ENCODE results near the gene NIPA2.
A peak's percentile ranks its signal among the peaks of the same experiment; 100 is the strongest.

NIPA2 gene

DNA sequence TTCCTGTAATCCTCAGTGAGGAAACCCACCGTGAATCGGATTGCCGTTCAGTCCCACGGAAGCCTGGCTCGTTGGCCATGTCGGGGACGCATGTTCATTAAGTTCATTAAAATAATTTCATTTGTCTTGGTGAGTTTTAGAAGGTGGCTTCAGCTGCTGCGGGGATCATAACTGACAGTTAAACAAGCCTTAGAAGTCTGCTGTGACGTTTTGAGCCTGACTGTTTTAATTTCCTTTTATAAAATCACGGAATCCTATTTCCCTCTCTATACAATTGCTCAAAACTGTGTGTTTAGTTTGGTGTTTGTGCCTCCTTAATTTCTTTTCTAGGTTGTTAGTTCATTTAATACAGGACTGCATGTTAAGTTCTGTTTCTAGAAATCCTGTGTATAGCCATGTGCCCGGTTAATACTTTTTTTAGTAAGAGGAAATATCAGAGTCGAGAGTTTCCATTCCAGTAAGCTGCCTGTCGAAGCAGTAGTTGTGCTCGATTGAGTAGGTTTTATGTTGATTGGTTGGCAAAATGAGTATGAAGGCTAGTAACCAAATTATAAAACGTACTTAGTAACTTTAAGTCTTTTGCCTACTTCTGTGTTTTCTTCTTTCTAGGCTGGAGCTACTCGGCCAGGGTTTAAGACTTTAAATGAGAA, 705 bp downstream of the NIPA2 start:
- DNase-seq (ENCODE audit: low read depth, low spot score) = no peak

GRCh38 chr15:22844421-22845288, 6.2 kb downstream of the NIPA2 start:
- DNase-seq (ENCODE audit: low read depth, low spot score) = no peak

GRCh38 chr15:22845289-22845900, 6.9 kb downstream of the NIPA2 start:
- no peak for DNase-seq (ENCODE audit: low read depth, low spot score)

- DNase-seq (ENCODE audit: low read depth, low spot score) = no peak
Measured at GRCh38 chr15:22846073-22846472, 7.6 kb downstream of the NIPA2 start.

- no peak for DNase-seq (ENCODE audit: low read depth, low spot score)
Measured at GRCh38 chr15:22850055-22850454, 11.6 kb downstream of the NIPA2 start.

DNA sequence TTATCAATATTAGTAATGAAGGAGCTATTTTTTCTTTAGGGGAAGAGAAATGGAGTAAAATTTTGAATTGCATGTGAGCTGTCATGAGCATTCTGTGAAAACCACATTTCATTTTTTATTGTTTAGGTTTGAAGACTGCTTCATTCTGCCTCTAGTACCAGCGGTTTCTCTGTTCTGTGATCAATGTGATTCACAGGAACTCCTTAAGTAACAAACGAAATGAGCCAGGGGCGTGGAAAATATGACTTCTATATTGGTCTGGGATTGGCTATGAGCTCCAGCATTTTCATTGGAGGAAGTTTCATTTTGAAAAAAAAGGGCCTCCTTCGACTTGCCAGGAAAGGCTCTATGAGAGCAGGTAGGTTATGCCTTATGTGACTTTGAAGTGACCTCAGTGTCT, 13.0 kb downstream of the NIPA2 start:
- DNase-seq (ENCODE audit: low read depth, low spot score) = no peak

DNA sequence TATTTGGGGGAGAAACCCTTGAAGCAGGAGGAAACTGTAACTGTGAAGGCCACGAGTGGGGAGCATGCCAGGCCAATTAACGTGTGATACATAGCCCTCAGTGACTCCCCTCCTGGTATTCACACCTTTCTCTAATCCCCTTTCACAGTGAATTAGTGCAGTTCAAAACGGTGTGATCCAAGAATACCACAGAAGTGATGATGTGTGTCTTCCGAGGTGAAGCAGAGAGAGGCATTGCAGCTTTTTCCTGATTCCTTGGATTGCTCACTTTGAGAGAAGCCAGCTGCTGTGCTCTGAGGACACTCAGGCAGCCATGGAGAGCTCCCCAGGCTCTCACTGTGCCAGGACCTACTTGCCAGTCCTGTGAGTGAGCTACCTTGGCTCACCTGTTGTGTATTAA, 17.3 kb downstream of the NIPA2 start:
- DNase-seq (ENCODE audit: low read depth, low spot score) = no peak

DNA sequence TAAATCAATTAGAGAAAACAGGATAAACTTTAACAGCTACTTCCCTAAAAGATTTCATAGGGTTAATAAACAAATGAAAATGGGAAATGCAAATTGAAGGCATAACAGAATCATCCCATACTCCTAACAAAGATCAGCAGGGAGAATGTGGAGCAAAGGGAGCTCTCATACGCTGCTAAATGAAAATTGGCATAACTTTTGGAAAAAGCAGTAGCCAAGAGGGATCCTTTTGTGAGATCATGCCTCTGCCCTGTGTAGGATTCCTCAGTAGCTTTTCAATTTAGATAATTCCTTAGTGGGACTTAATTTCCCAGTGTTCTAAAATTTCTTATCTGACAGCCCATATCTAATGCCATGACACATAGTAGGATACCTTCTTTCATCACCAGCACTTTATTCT, 18.2 kb downstream of the NIPA2 start:
- no peak for DNase-seq (ENCODE audit: low read depth, low spot score)

GRCh38 chr15:22861161-22861560, 22.7 kb downstream of the NIPA2 start:
- DNase-seq (ENCODE audit: low read depth, low spot score) = no peak

DNA sequence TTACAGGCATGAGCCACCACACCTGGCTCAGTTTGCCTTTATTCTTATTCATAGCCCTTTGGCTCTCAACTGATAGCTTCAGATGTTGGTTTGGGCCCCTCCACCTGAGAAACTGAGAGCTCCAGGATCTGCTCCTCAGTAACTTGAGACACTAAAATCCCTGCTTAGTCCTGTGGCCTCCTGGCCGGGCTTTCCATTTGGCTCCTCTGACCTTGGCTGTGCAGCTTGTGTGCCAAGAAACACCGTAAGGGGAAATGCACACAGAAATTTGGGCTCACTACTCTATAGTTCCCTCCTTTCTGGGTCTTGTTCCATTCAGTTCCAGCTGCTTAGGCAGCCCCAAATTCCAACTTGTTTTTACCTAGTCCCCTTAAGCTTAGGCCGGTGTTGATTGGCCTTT, 24.9 kb downstream of the NIPA2 start:
- no peak for DNase-seq (ENCODE audit: low read depth, low spot score)

DNA sequence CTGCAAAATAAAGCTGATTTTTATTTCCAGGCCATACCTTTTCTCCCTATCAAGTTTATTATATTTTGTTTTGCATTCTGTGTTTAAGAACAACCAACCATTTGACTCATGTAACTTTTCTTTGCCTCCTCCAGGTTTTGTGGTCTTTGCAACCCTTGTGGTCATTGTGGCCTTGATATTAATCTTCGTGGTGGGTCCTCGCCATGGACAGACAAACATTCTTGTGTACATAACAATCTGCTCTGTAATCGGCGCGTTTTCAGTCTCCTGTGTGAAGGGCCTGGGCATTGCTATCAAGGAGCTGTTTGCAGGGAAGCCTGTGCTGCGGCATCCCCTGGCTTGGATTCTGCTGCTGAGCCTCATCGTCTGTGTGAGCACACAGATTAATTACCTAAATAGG, 27.6 kb downstream of the NIPA2 start:
- DNase-seq (ENCODE audit: low read depth, low spot score) = no peak

DNA sequence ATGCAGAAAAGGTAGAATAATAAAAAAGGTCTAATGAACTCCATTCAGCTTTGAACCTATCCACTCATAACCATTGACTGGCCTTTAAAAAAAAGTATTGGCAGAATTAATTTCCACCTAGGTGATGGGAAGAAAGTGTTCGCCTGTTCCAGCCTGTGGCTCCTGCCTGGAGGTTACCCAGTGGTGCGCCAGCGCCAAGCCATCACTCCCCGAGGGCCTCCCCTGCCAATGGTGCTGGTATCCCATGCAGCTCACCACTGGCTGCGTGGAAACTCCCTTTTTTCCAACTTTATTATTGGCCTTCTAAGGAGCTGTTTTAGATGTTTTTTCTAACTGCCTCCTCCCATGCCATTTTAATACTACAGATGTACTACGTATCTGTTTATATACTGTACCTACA, 29.4 kb downstream of the NIPA2 start:
- no peak for DNase-seq (ENCODE audit: low read depth, low spot score)

- no peak for DNase-seq (ENCODE audit: low read depth, low spot score)
Measured at GRCh38 chr15:22868495-22868894, 30.0 kb downstream of the NIPA2 start.

DNA sequence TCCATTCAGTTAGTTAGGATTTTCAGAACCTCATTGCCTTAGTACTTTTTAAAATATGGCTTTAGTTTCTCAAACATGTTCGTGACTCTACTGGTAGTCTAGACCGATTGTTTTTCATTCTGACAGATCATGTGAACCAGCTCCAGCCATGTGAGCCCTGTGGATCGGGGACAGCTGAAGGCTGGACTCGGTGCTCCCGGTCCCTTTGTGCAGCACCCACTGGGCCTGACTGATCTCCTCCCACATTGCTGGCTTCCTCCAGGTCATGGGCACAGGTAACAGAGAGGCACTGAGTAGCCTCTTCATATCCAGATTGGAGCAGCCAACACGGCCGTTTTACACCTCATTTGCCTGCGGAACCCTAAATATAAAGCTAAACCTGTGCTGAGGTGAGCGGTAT, 30.5 kb downstream of the NIPA2 start:
- DNase-seq (ENCODE audit: low read depth, low spot score) = no peak

DNA sequence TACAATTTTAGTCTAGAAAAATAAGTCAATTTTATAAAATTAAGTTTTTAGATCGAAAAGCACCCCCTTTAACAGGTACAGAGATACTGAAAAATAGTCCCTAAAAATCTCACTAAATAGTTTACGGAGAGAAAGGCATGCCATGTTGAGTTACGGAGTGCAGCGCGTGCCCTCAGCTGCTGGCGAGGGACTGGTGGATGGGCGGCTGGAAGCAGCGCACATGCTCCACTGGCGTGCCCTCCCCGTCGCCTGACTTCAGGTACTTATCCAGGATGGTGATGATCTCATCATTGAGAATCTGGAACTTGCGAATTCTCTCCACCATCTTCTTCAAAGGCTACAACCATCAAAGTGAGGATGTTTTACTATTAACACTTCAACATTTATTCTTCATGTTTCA, 31.4 kb downstream of the NIPA2 start:
- DNase-seq (ENCODE audit: low read depth, low spot score) = no peak

- DNase-seq (ENCODE audit: low read depth, low spot score) = no peak
Measured at GRCh38 chr15:22870865-22871264, 32.4 kb downstream of the NIPA2 start.

- no peak for DNase-seq (ENCODE audit: low read depth, low spot score)
Measured at GRCh38 chr15:22871481-22872086, 33.1 kb downstream of the NIPA2 start.

- DNase-seq (ENCODE audit: low read depth, low spot score) = peak; percentile 56
Measured at GRCh38 chr15:22872936-22873701, 34.7 kb downstream of the NIPA2 start.

GRCh38 chr15:22873841-22874240, 35.4 kb downstream of the NIPA2 start:
- no peak for DNase-seq (ENCODE audit: low read depth, low spot score)

GRCh38 chr15:22874256-22874655, 35.8 kb downstream of the NIPA2 start:
- DNase-seq (ENCODE audit: low read depth, low spot score) = no peak

DNA sequence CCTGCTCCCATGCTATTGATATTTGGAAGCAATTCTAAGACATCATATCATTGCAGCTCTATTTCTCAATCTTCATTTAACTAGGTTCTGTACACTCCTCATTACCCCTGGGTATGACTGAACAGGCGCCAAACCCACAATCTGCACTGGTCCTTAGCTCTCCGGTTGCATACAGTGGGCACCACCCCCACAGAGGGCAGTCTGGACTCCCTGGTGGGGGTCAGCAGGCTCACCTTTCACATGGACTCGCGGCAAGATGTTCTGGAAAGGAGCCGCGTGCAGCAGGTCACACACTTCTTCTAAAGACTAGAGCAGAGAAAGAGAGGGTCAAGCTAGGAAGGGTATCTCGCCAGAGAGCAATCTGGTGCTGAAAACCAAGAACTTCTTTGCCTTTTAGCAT, 36.5 kb downstream of the NIPA2 start:
- DNase-seq (ENCODE audit: low read depth, low spot score) = no peak

DNA sequence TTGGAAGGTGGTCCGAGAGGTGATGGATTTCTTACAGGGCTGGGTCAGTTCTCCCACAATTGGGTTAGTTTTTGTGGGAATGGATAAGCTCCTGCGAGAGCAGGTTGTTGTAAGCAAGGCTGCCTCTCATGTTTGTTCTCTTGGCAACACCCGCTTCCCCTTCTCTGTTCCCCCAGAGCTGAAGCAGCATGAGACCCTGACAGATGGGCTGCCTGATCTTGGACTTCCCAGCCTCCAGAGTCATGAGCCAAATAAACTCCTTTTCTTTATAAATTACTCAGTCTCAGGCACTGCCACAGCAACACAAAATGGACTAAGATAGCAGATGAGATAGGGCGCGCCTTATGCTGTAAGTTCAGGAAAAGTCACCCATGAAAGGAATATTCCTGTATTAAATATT, 38.7 kb downstream of the NIPA2 start:
- no peak for DNase-seq (ENCODE audit: low read depth, low spot score)

All from iPS DF 19.7 (cell line).